DND-41 (cell line): ENCODE data around the gene SELL.
"Not testable (repeated sequence)": the region's sequence is repeated elsewhere in the genome, so short reads cannot be mapped to it uniquely, and the experiment has no call there.

Experiments
- CTCF ChIP-seq: IDR thresholded peaks from 2 replicates; pipeline ENCODE4 v1.5.1; 2012; ENCODE audit warnings: borderline replicate concordance, low read length, moderate library complexity, mild to moderate bottlenecking; ENCODE audit not compliant: poor library complexity, severe bottlenecking; ENCODE audit errors: extremely low read depth
- EZH2 ChIP-seq: IDR thresholded peaks from 3 replicates; pipeline ENCODE4 v1.6.1; 2012; ENCODE audit warnings: borderline replicate concordance, low read depth, mild to moderate bottlenecking, moderate library complexity, low read length, inconsistent platforms; ENCODE audit not compliant: severe bottlenecking

GRCh38 chr1:169688377-169688776 is 23.0 kb downstream of the SELL start:
- TF ChIP-seq CTCF, EZH2: not testable (repeated sequence)
